Measurements from ENCODE around the gene PPP3CA.

Gene PPP3CA

DNA sequence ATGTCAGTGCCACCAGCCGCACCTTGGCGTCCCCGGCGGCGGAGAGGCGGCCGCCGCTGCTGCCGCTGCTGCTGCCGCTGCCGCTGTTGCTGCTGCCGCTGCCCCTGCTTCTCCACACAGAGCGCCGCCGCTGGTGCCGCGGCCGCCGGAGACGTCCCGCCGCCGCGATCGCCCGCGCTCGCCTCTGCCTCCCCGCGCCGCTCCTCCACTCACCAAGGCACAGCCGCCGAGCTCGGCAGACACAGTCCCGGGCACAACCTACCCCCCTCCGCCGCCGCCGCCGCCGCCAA lies at the start of gene PPP3CA:
PPP3CA (minus strand) TSS at position 260 of the 290 bp plus-strand sequence.
- TF ChIP-seq, protein P1, sequence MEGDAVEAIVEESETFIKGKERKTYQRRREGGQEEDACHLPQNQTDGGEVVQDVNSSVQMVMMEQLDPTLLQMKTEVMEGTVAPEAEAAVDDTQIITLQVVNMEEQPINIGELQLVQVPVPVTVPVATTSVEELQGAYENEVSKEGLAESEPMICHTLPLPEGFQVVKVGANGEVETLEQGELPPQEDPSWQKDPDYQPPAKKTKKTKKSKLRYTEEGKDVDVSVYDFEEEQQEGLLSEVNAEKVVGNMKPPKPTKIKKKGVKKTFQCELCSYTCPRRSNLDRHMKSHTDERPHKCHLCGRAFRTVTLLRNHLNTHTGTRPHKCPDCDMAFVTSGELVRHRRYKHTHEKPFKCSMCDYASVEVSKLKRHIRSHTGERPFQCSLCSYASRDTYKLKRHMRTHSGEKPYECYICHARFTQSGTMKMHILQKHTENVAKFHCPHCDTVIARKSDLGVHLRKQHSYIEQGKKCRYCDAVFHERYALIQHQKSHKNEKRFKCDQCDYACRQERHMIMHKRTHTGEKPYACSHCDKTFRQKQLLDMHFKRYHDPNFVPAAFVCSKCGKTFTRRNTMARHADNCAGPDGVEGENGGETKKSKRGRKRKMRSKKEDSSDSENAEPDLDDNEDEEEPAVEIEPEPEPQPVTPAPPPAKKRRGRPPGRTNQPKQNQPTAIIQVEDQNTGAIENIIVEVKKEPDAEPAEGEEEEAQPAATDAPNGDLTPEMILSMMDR (IDR thresholded peaks at IDR 0.05; ENCODE audit: control extremely low read depth, extremely low read depth, low read depth, missing control alignments), result no peak
- no peak for DNase-seq (ENCODE audit: extremely low spot score)
- CTCF ChIA-PET, result interaction anchor here (1.5 to 1.6 kb wide), 2 partner anchors 10 to 41 kb away, joined by 4 to 5 read pairs; no protein-coding TSS in a partner anchor
- POLR2A ChIA-PET, result no interaction called here

DNA sequence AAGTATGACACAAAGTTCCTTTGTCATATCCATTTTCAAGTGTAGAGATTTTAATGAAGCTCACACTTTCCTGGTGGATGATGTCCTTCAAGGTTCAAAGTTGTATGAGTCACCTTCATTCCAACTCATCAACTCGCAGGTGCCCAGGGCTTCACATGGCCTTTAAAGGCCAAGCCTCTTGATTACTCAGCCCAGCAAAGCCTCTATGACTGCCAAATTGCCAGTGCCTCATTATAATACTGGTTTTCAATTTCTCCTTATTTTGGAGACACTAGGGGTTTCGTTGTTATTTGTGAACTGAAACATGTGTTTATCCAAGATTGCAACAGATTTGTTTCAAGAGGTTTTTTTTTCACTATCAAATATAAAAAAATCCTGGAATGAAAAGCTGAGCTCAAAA lies 45.9 kb upstream of the PPP3CA start:
- ChIA-PET CTCF (interaction anchor here (1.1 to 1.4 kb wide), 2 partner anchors 11 to 198 kb away, joined by 3 read pairs; no protein-coding TSS in a partner anchor), POLR2A (no interaction called here)
- DNase-seq (ENCODE audit: extremely low spot score), result no peak
- TF ChIP-seq, protein P1 (IDR thresholded peaks at IDR 0.05; ENCODE audit: control extremely low read depth, extremely low read depth, low read depth, missing control alignments), result no peak

DNA sequence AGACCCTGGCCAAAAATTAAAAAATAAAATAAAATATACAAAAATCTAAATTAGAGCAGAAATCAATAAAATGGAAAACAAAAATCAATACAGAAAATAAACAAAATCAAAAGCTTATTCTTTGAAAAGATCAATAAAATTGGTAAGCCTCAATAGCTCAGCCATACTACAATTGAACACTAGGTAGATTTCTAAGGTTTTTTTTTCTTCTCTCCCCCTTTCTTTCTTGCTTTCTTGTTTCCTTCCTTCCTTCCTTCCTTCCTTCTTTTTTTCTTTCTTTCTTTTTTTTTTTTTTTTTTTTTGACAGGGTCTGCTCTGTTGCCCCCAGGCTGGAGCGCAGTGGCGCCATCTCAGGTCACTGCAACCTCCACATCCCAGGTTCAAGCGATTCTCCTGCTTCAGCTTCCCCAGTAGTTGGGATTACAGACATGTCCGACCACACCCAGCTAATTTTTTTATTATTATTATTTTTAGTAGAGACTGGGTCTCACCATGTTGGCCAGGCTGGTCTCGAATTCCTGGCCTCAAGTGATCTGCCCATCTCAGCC lies 23.4 kb upstream of the PPP3CA start:
- CTCF ChIA-PET, result no interaction called here
- POLR2A ChIA-PET, result no interaction called here
- TF ChIP-seq, protein P1 (IDR thresholded peaks at IDR 0.05; ENCODE audit: control extremely low read depth, extremely low read depth, low read depth, missing control alignments), result no peak
- DNase-seq (ENCODE audit: extremely low spot score), result no peak

DNA sequence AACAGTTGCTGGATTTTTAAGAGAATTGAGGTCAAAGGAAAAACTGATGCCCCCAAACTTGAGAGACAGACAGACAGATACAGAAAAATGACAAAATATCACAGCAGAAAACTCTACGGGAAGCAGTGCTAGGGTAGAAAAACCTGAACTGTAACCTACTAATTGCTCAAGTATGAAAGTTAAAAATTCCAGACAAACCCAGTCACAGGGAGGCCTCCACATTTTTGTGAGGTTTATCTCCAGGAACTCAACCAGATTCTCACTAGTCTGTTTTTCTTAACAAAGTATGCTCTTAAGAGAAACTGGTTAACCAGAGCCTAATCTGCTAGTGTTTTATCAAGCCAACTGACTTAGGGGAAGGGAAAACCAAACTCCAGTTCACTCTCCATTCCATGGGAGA lies 19.9 kb upstream of the PPP3CA start:
- POLR2A ChIA-PET, result no interaction called here
- CTCF ChIA-PET, result no interaction called here
- TF ChIP-seq, protein P1 (IDR thresholded peaks at IDR 0.05; ENCODE audit: control extremely low read depth, extremely low read depth, low read depth, missing control alignments), result no peak
- no peak for DNase-seq (ENCODE audit: extremely low spot score)

DNA sequence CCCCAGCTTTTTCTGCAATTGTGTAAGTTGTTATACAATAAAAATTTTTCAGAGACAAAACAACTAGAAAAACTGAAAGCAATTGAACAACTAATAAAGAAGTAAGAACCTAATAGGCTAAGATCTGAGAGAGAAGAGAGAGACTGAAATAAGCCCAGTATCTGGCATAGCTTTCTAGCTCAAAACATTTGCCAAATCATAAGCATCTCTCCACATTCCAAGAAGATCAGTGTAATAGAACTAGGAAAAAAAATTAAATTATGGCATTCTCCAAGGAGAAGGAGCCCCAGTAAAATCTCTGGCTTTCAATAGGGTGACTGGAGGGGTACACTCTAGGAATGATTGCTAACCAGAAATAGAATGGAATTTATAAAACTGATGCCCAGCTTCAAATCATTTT lies 19.0 kb upstream of the PPP3CA start:
- TF ChIP-seq, protein P1 (IDR thresholded peaks at IDR 0.05; ENCODE audit: control extremely low read depth, extremely low read depth, low read depth, missing control alignments), result no peak
- ChIA-PET POLR2A (no interaction called here), CTCF (interaction anchor here (0.8 to 1.1 kb wide), 2 partner anchors 24 to 39 kb away, joined by 3 read pairs; no protein-coding TSS in a partner anchor)
- no peak for DNase-seq (ENCODE audit: extremely low spot score)

DNA sequence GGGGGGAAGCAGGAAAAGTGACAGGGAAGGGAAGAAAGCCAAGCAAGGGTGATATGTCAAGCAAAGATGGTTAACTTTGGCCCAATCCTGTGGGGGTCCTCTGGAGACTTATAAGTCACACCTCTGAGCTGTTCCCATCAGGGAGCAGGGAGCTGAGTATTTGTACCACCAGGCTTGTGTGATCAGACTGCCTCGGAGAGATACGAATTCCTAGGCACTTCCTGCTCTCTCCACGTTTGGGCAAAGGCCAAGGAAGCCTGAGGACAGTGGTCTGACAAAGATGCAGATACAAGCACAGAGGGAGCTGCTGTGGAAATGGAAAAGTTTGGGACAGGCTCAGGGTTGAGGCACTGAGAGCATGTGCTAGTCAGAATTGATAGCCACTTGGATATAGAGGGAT lies 10.4 kb upstream of the PPP3CA start:
- DNase-seq (ENCODE audit: extremely low spot score), result no peak
- TF ChIP-seq, protein P1 (IDR thresholded peaks at IDR 0.05; ENCODE audit: control extremely low read depth, extremely low read depth, low read depth, missing control alignments), result no peak
- POLR2A ChIA-PET, result no interaction called here
- CTCF ChIA-PET, result interaction anchor here (1.2 to 1.8 kb wide), 3 partner anchors 10 to 52 kb away, joined by 3 to 5 read pairs (median 3); partner anchors contain the start of gene PPP3CA

All from GM10248 (cell line).